Activated naive CD4-positive, alpha-beta T cell treated with Interleukin-2 at 50 U/mL for 16 hours (primary cell): Measurements from ENCODE around the gene LRRC34.
A peak's percentile ranks its signal among the peaks of the same experiment; 100 is the strongest.

Experiments
- DNase-seq: peaks from one replicate; pipeline ENCODE4 v3.0.0-alpha.2; 2020

Gene LRRC34

DNA sequence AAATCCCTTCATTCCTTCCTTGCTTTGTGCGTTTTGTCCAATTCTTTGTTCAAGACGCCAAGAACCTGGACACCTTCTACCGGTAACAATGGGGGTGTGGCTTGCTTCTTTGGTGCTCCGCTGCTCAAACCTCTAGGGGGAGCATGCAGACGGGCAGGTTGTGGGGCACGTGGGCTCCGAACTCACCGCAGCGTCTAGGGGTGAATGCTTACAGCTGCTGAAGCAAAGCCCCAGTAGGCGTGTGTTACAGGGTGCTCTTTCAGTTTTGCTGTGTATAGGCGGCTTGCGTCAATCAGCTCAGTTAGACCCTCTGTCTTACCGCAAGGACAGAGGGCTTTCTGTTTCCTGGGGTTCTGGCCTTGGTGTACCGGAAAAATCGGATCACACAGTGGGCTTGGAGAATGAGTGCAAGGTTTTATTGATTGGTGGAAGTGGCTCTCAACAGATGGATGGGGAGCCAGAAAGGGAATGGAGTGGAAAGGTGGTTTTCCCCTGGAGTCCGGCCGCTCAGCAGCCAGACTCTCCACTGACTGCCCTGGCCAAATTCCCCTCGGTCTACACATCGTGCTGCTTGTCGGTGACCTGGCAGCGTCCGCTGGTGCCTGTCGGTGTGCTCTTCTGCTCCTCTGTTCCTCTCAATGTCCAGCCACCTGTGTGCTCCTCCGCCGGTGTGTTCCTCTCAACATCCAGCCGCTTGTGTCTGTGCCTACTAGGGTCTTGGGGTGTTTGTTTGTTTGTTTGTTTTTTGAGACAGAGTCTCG lies 1.2 kb upstream of the LRRC34 start:
- peak; percentile 79 for DNase-seq

DNA sequence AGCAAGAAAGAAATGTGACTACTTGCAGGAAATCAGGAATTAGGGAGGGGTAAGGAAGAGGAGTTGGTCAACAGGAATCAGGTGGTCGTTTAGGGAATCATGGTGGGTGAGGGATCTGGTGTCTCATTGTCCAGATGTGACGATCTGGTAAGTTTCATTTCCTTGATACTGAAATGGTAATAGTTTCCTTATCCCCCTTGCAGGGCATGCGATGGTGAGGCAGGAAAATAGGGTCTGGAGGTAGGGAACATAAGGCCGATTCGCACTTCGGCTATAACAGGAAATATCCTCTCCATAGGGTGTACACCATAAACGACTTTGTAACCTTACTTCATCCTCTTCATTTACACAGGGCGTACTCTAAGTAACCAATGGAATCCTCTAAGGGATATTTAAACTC lies 574 bp upstream of the LRRC34 start:
- DNase-seq: no peak

GRCh38 chr3:169811631-169812331 lies 923 bp downstream of the LRRC34 start:
- DNase-seq: peak; percentile 6

GRCh38 chr3:169809230-169809795 lies 3.4 kb downstream of the LRRC34 start:
- no peak for DNase-seq

DNA sequence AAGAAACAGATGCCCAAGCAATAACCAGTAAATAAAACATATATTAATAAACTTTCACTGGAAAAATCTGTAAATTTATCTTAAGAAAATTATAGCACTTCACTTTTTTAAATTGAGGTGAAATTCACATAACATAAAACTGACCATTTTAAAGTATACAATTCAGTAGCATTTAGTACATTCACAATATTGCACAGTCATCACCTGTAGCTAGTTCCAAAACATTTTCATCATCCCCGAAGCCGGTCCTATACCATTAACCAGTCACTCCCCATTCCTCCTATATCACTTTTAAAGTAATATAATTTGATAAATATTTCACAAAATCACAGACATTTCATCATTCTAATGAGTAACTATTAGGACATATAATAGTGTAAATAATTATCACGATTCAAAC lies 8.0 kb downstream of the LRRC34 start:
- no peak for DNase-seq

- DNase-seq: no peak
These were observed 20.3 kb downstream of the LRRC34 start for GRCh38 chr3:169792359-169792758.

- no peak for DNase-seq
These were observed 21.8 kb downstream of the LRRC34 start for GRCh38 chr3:169790687-169791429.

DNA sequence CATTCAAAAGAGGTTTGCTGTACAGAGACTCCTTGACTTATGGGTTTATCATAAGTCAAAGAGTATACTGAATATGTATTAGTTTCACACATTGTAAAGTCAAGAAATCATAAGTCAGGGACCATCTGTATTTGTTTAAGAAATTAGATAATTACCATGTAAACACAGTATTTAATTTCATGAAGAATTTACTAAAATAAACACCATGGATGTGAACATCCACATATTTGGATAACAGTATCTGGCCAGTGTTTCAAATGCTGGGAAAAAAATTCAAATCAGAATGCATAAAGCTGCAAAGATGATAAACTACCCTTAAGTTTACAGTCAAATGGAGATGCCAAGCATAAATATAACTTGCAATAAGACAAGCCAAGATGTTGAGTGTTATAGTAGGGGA lies 22.5 kb downstream of the LRRC34 start:
- DNase-seq: no peak

DNA sequence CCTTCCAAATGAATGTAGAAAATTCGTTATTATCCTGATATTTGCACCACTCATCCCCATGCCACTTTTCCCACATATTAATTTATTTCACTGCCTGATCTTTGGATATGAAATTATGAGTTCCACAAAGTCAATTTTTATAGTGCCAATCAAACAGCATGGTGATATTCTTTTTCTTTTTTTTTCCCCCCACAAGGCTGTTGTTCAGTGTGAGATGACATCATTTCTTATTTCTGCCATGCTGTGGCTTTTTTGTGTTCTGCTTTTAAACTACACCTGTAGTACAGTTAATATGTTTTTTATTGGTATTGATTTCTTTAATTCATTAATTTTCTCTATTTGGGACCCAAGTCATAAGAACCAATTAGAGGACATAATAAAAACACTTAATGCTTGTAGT lies 24.9 kb downstream of the LRRC34 start:
- no peak for DNase-seq

DNA sequence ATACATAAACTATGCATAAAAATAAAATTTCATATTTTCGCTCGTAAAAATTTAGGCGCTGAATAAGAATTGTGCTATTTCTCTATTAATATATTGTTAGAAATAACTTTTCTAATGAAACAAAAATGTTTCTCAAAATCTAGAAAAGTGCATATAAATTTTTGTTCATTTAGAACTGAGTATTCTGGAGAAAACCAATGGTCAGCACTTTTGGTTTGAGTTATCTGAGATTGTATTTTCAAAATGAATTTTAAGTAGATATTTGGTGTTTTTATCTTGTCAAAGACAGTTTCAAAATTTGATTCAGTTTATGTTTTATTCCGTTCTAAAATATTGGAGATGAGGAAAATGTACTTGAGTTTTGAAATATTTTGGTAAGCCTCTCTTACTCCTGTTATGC lies 25.6 kb downstream of the LRRC34 start:
- DNase-seq: no peak

GRCh38 chr3:169781209-169781855 lies 31.4 kb downstream of the LRRC34 start:
- no peak for DNase-seq

GRCh38 chr3:169780742-169781141 lies 32.0 kb downstream of the LRRC34 start:
- DNase-seq: no peak

DNA sequence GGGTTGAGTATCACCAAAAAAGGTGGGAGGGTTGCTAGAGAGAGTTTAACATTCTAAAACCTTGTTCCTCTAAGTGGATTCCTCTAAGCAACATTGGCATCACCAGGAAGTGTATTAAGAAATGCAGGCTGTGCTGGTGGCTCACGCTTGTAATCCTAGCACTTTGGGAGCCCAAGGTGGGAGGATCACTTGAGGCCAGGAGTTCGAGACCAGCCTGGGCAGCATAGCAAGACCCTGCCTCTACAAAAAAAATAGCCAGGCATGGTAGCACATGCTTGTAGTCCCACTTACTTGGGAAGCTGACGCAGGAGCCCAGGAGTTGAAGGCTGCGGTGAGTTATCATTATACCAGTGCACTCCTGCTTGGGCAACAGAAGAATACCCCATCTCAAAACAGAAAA lies 34.9 kb downstream of the LRRC34 start:
- DNase-seq: no peak

GRCh38 chr3:169774186-169774585 lies 38.5 kb downstream of the LRRC34 start:
- DNase-seq: no peak

- DNase-seq: peak; percentile 93
These were observed 39.5 kb downstream of the LRRC34 start, which contains the start of gene MYNN for GRCh38 chr3:169772897-169773816. Gene MYNN, plus strand, starts transcription at chr3:169773396. Its CDS starts 900 bp downstream, at chr3:169774296.

- no peak for DNase-seq
These were observed 40.3 kb downstream of the LRRC34 start for GRCh38 chr3:169772305-169772896.

DNA sequence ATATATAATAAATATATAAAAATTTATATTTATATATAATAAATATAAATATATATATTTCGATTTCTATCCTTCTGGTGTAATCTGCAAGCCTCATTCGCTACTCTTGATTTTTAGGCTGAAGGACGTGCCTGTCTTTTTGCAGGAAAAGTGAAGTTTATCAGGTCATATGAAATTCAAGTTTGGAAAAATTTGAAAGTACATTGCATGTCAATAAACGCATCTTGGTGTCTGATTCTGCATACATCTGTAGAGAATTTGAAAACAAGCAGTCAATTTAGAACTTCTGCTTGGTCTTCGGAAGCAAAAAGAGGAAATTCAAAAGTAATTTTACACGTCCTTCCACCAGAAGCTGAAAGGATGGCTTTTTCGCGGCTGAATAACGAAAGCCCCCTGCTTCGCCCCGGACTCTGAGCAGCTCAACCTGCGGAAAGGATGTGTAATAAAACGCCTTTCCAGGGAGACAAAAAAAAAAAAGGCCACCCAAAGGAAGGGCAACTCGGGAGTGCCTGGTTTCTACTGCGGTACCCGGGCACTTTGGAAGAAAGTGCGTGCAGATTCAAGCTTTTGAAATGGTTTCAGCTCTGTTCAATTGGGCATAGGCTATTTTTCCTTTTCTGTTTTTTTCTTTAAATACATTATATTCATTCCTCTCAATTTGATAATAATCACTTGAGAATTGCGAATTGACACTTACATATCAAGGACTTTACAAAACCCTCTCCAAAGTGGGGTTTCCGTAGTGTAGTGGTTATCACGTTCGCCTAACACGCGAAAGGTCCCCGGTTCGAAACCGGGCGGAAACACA lies 41.0 kb downstream of the LRRC34 start:
- DNase-seq: peak; percentile 53

DNA sequence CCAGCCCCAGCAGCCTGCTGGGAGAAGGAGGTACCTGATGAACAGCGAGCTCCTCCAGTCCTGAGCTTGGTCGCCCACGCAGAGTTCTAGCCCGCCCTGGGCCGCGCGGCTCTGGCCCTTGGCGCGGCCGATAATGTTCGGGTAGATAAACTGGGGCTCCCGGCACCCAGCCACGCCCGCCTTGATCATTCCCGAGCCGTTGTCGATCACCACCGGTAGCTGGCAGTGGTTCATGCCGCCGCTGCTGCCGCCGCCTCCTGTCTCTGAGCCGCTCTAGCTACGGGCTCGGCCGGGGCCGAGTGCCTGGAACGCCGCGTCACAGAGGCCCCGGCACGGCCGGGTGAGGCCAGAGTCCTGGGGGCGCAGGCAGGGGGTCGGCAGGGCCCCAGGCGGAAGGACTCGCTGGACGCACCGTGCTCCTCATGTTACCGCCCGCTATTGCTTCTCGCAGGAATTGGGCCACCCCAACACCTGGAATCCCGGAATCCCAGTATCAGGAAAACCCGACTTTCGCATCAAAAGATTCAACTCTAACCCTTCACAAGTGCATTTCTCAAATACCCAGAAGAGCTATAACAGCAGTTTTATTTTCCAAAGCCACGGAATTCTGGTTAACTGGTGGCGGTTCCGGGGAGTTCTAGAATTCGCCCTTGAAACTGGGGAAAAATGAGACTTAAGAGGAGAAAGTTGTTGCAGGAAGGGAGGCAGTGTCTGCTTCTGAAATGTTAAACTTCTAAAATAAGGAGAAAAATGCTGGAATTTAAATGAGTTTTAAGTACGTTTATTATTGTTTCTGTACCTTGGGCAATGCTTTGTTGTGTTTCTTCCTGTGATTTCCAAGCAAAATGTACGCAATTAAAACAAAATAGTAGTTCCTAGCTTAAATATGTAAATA lies 43.2 kb downstream of the LRRC34 start, which contains the start of gene ACTRT3:
TSS of gene ACTRT3 (minus strand) at position 275 of the 895 bp plus-strand sequence. CDS start at position 234, 41 bp downstream.
- DNase-seq: peak; percentile 66
